SK-N-MC (cell line): ENCODE data around the gene CLEC4E.
"Not testable (repeated sequence)": the region's sequence is repeated elsewhere in the genome, so short reads cannot be mapped to it uniquely, and the experiment has no call there.

Experiments
- EZH2 ChIP-seq: fragments of 200-600 bp; sonication (generic); IDR thresholded peaks from one replicate; pipeline ENCODE4 v1.6.1; 2017; ENCODE audit warnings: antibody characterized with exemption
- POLR2AphosphoS5 ChIP-seq: IDR thresholded peaks from 2 replicates; pipeline ENCODE4 v1.6.1; 2012; ENCODE audit warnings: mild to moderate bottlenecking, low read depth, low read length, borderline replicate concordance

GRCh38 chr12:8584478-8584877, 43.8 kb upstream of the CLEC4E start:
- not testable (repeated sequence) for TF ChIP-seq POLR2AphosphoS5, EZH2
